ENCODE measurements around the gene AHNAK2. TPM values are rescaled to one million over a fixed set of nuclear protein-coding genes. Genes with fewer than 3 reads are reported as not detected.
"Not testable (repeated sequence)": the region's sequence is repeated elsewhere in the genome, so short reads cannot be mapped to it uniquely, and the experiment has no call there.

AHNAK2 gene
- total and polyA plus RNA-seq, 2 donors: 0.42 to 3.8 TPM

- Histone ChIP-seq H3K36me3 (ENCODE audit: control insufficient read depth in 2 of 2, insufficient read depth in 2 of 2, low read length in 1 of 2) (no peaks in the 10 kb centered on the region), H3K4me3 (ENCODE audit: low read length in 2 of 2) (no peak overlapping the region), H3K4me1 (ENCODE audit: control insufficient read depth in 2 of 2, insufficient read depth in 2 of 2, low read length in 2 of 2) (peaks cover 0 to 16% of the 10 kb centered on the region in 2 donors), H3K27ac (ENCODE audit: low read depth in 1 of 2, low read length in 1 of 2) (no peak overlapping the region), H3K27me3 (ENCODE audit: control insufficient read depth in 2 of 2, insufficient read depth in 1 of 2, low read length in 1 of 2) (peaks cover 11 to 41% of the 10 kb centered on the region in 2 donors), H3K9me3 (ENCODE audit: control insufficient read depth in 2 of 2, insufficient read depth in 1 of 2, low read length in 1 of 2) (no peaks in the 10 kb centered on the region)
- WGBS: 93% methylated on average over 7 of the region's 7 CpGs
- DNase-seq (ENCODE audit: low read depth in 6 of 9, low spot score in 9 of 9): no peak
Observed at GRCh38 chr14:104964546-104964945, 13.6 kb downstream of the AHNAK2 start.

DNA sequence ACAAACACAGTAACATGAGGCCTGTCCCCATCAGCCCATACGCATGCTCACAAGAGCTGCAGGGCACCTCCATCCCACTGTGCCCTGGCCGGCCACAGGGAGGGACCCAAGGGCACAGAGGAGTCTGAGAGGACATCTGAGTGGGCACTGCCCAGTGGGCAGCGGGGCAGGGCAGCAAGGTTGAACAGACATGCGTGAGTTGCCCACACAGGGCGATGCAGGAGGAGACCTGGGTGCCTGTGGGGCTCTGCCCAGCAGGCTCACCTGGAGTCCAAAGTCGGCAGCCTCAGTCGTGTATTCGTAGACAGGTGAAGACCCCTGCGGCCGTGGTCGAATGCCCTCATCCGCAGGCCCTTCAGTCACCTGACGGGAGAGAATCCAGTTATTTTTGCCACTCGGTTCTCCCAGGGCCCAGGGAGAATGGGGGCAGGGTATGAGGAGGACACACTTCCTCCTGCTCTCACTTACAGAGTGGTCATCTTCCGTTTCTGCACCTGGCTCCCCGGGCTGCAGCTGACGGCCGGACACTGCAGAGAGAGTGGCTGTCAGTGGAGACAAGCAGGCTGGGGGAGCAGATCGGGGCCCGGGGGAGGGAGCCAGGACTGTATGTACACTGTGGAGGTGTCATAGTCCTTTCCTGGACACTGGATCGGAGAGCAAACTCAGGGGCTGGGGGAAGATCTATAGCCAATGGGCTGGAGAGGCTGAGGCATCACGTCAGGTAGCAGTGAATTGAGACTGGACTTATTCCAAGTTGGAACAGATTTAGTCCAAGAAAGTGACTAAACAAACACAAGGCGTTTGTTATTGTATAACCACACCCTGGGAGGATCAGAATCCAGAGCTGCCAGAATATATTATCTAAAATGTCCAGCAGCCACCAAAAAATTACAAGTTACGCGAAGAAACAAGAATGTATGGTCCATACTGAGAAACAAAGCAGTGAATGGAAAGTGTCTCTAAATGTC lies 20.7 kb downstream of the AHNAK2 start:
- peaks cover 0 to 2% of the 10 kb centered on the region in 2 donors for H3K27me3 ChIP-seq (ENCODE audit: control insufficient read depth in 2 of 2, insufficient read depth in 1 of 2, low read length in 1 of 2)
- WGBS: 93% methylated on average over 25 of the region's 25 CpGs
- DNase-seq (ENCODE audit: low read depth in 6 of 9, low spot score in 9 of 9): no peak
- H3K27ac ChIP-seq (ENCODE audit: low read depth in 1 of 2, low read length in 1 of 2): no peak overlapping the region
- no peak overlapping the region for H3K4me3 ChIP-seq (ENCODE audit: low read length in 2 of 2)
- no peaks in the 10 kb centered on the region for H3K4me1 ChIP-seq (ENCODE audit: control insufficient read depth in 2 of 2, insufficient read depth in 2 of 2, low read length in 2 of 2)
- H3K36me3 ChIP-seq (ENCODE audit: control insufficient read depth in 2 of 2, insufficient read depth in 2 of 2, low read length in 1 of 2): no peaks in the 10 kb centered on the region
- no peaks in the 10 kb centered on the region for H3K9me3 ChIP-seq (ENCODE audit: control insufficient read depth in 2 of 2, insufficient read depth in 1 of 2, low read length in 1 of 2)

DNA sequence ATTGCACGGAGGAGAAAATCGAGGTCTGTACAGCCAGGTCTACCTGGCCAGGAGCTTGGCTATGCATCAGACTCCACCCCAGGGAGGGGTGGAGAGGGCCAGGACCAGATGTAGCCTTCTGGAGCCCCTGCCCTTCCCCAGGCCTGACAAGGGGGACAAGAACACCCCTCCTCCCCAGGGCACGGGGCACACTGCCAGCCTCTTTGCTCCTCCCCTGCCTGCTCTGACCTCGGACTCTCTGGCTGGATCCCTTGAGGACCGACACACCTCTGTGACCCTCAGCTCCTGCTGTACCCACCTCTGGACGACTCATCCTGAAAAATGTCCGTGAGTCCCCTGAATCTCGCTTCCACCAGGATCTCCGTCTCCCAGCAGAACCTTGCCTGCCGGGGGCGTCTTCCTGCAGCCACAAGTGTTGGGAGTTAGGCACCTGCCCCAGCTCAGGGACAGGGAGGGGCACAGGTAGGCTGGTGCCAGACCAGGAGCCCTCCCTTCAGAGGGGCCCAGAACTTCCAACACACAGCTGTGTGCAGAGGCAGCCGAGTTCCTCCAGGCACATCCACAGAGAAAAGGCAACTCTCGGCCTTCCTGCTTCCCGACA lies 21.8 kb downstream of the AHNAK2 start:
- no peak overlapping the region for H3K27ac ChIP-seq (ENCODE audit: low read depth in 1 of 2, low read length in 1 of 2)
- H3K4me3 ChIP-seq (ENCODE audit: low read length in 2 of 2): no peak overlapping the region
- WGBS: 97% methylated on average over 14 of the region's 14 CpGs
- no peaks in the 10 kb centered on the region for H3K4me1 ChIP-seq (ENCODE audit: control insufficient read depth in 2 of 2, insufficient read depth in 2 of 2, low read length in 2 of 2)
- no peaks in the 10 kb centered on the region for H3K36me3 ChIP-seq (ENCODE audit: control insufficient read depth in 2 of 2, insufficient read depth in 2 of 2, low read length in 1 of 2)
- DNase-seq (ENCODE audit: low read depth in 6 of 9, low spot score in 9 of 9): no peak
- peaks cover 0 to 2% of the 10 kb centered on the region in 2 donors for H3K27me3 ChIP-seq (ENCODE audit: control insufficient read depth in 2 of 2, insufficient read depth in 1 of 2, low read length in 1 of 2)
- no peaks in the 10 kb centered on the region for H3K9me3 ChIP-seq (ENCODE audit: control insufficient read depth in 2 of 2, insufficient read depth in 1 of 2, low read length in 1 of 2)

DNA sequence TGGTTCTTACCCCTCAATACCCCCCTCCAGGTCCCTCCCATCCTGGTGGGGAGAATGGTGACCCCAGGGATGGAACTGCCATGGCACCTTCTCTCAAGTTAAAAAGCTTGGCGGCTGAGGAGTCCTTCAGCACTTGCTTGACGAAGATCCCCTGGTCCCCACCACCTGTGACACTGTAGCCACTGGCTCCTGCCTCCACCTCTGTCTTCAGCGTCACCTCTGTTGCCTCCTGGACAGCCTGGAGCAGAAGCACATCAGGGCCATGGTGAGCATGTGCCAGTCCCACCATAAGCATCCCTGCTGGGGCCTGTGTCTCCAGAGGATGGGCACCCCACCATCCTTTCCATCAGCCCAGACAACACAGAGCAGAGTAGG lies 22.8 kb downstream of the AHNAK2 start:
- Histone ChIP-seq H3K27me3 (ENCODE audit: control insufficient read depth in 2 of 2, insufficient read depth in 1 of 2, low read length in 1 of 2) (peaks cover 0 to 2% of the 10 kb centered on the region in 2 donors), H3K4me1 (ENCODE audit: control insufficient read depth in 2 of 2, insufficient read depth in 2 of 2, low read length in 2 of 2) (no peaks in the 10 kb centered on the region), H3K36me3 (ENCODE audit: control insufficient read depth in 2 of 2, insufficient read depth in 2 of 2, low read length in 1 of 2) (no peaks in the 10 kb centered on the region), H3K27ac (ENCODE audit: low read depth in 1 of 2, low read length in 1 of 2) (no peak overlapping the region), H3K4me3 (ENCODE audit: low read length in 2 of 2) (no peak overlapping the region), H3K9me3 (ENCODE audit: control insufficient read depth in 2 of 2, insufficient read depth in 1 of 2, low read length in 1 of 2) (no peaks in the 10 kb centered on the region)
- no peak for DNase-seq (ENCODE audit: low read depth in 6 of 9, low spot score in 9 of 9)
- WGBS: 97% methylated on average over 3 of the region's 3 CpGs

GRCh38 chr14:104954746-104955395 lies 23.3 kb downstream of the AHNAK2 start:
- Histone ChIP-seq H3K9me3 (ENCODE audit: control insufficient read depth in 2 of 2, insufficient read depth in 1 of 2, low read length in 1 of 2) (no peaks in the 10 kb centered on the region), H3K27ac (ENCODE audit: low read depth in 1 of 2, low read length in 1 of 2) (no peak overlapping the region), H3K27me3 (ENCODE audit: control insufficient read depth in 2 of 2, insufficient read depth in 1 of 2, low read length in 1 of 2) (peaks cover 0 to 2% of the 10 kb centered on the region in 2 donors), H3K36me3 (ENCODE audit: control insufficient read depth in 2 of 2, insufficient read depth in 2 of 2, low read length in 1 of 2) (no peaks in the 10 kb centered on the region), H3K4me3 (ENCODE audit: low read length in 2 of 2) (no peak overlapping the region), H3K4me1 (ENCODE audit: control insufficient read depth in 2 of 2, insufficient read depth in 2 of 2, low read length in 2 of 2) (no peaks in the 10 kb centered on the region)
- 94% methylated on average over 13 of the region's 13 CpGs for WGBS
- no peak for DNase-seq (ENCODE audit: low read depth in 6 of 9, low spot score in 9 of 9)

DNA sequence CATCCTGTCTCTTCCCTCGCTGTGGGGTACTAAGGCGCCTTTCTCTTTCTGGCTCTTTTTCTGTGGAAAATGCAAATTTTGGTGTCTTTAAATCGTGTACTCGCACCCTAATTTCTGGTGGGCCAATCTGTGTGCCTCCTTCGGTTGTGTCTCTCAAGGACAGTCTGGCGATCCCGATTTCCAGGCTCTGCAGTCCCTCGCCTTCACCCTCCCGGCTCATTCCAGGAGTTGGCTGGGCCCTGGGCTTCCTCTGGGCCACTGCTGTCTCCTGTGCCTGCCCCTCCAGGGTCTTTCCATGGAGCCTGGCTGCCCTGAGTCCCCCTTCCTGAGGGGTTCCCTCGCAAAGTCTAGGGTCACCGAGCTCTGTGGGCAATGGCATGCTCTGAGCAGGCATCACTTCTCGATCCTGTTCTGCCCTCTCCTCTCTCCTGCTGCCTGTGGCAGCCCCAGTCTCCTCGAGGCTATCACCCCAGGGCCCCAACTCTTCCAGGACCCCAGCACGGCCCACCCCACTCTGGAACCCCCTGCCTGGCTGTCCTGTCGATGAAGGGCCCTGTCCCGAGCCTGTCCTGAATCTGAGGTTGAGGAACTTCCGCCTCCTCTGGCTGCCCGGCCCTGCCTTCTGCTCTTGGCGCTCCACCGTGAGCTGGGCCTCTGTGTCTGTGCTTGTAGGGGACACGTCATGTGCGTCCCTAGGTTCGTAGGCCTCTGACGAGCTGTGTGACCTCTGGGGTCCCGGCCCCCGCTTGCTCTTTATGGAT lies 24.1 kb downstream of the AHNAK2 start:
- WGBS: 96% methylated on average over 26 of the region's 26 CpGs
- no peak overlapping the region for H3K27ac ChIP-seq (ENCODE audit: low read depth in 1 of 2, low read length in 1 of 2)
- no peaks in the 10 kb centered on the region for H3K27me3 ChIP-seq (ENCODE audit: control insufficient read depth in 2 of 2, insufficient read depth in 1 of 2, low read length in 1 of 2)
- no peak for DNase-seq (ENCODE audit: low read depth in 6 of 9, low spot score in 9 of 9)
- H3K4me1 ChIP-seq (ENCODE audit: control insufficient read depth in 2 of 2, insufficient read depth in 2 of 2, low read length in 2 of 2): no peaks in the 10 kb centered on the region
- no peak overlapping the region for H3K4me3 ChIP-seq (ENCODE audit: low read length in 2 of 2)
- no peaks in the 10 kb centered on the region for H3K9me3 ChIP-seq (ENCODE audit: control insufficient read depth in 2 of 2, insufficient read depth in 1 of 2, low read length in 1 of 2)
- no peaks in the 10 kb centered on the region for H3K36me3 ChIP-seq (ENCODE audit: control insufficient read depth in 2 of 2, insufficient read depth in 2 of 2, low read length in 1 of 2)

DNA sequence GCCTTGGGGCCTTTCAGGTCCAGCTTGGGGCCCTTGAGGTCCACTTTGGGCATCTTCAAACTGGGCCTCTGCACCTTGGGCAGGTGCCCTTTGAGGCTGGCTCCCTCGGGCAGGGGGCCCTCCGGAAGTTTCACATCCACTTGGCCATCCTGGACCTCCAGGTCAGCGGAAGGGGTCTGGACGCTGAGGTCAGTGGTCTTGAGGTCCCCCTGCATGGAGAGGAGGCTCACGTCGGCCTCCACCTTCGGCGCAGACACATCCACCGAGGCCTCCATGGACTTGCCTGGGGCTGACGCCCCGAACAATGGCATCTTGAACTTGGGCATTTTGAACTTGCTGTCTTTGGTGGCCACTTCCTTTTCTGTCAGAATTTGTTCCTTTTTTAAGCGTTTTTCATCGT lies 25.1 kb downstream of the AHNAK2 start:
- H3K27ac ChIP-seq (ENCODE audit: low read depth in 1 of 2, low read length in 1 of 2): no peak overlapping the region
- H3K4me1 ChIP-seq (ENCODE audit: control insufficient read depth in 2 of 2, insufficient read depth in 2 of 2, low read length in 2 of 2): no peaks in the 10 kb centered on the region
- DNase-seq (ENCODE audit: low read depth in 6 of 9, low spot score in 9 of 9): no peak
- WGBS: 87% methylated on average over 13 of the region's 13 CpGs
- H3K4me3 ChIP-seq (ENCODE audit: low read length in 2 of 2): no peak overlapping the region
- no peaks in the 10 kb centered on the region for H3K9me3 ChIP-seq (ENCODE audit: control insufficient read depth in 2 of 2, insufficient read depth in 1 of 2, low read length in 1 of 2)
- no peaks in the 10 kb centered on the region for H3K36me3 ChIP-seq (ENCODE audit: control insufficient read depth in 2 of 2, insufficient read depth in 2 of 2, low read length in 1 of 2)
- no peaks in the 10 kb centered on the region for H3K27me3 ChIP-seq (ENCODE audit: control insufficient read depth in 2 of 2, insufficient read depth in 1 of 2, low read length in 1 of 2)

GRCh38 chr14:104951863-104952657 lies 26.1 kb downstream of the AHNAK2 start:
- H3K27me3 ChIP-seq (ENCODE audit: control insufficient read depth in 2 of 2, insufficient read depth in 1 of 2, low read length in 1 of 2); H3K36me3 ChIP-seq (ENCODE audit: control insufficient read depth in 2 of 2, insufficient read depth in 2 of 2, low read length in 1 of 2); H3K9me3 ChIP-seq (ENCODE audit: control insufficient read depth in 2 of 2, insufficient read depth in 1 of 2, low read length in 1 of 2); H3K4me3 ChIP-seq (ENCODE audit: low read length in 2 of 2); H3K4me1 ChIP-seq (ENCODE audit: control insufficient read depth in 2 of 2, insufficient read depth in 2 of 2, low read length in 2 of 2); H3K27ac ChIP-seq (ENCODE audit: low read depth in 1 of 2, low read length in 1 of 2); DNase-seq (ENCODE audit: low read depth in 6 of 9, low spot score in 9 of 9): not testable (repeated sequence)
- 97% methylated on average over 28 of the region's 28 CpGs for WGBS

All from thymus (tissue), 11 donors.